WERI-Rb-1 (cell line): ENCODE results near the gene OSBPL5.

ENCODE experiments used
- DNase-seq: peaks from one replicate; pipeline ENCODE4 v3.0.0-alpha.2; 2020
- H3K27ac ChIP-seq: fragments of 250-450 bp; sonication (Bioruptor Pico); 2 replicates; pipeline ENCODE4 v1.5.1; 2020; ENCODE audit warnings: mild to moderate bottlenecking, moderate library complexity
- H3K27me3 ChIP-seq: fragments of 250-450 bp; sonication (Bioruptor Pico); 2 replicates; pipeline ENCODE4 v1.5.1; 2021; ENCODE audit warnings: mild to moderate bottlenecking, low read depth, moderate library complexity; ENCODE audit not compliant: insufficient read depth, severe bottlenecking
- H3K36me3 ChIP-seq: fragments of 250-450 bp; sonication (Bioruptor Pico); 2 replicates; pipeline ENCODE4 v1.5.1; 2020; ENCODE audit warnings: mild to moderate bottlenecking, moderate library complexity
- H3K4me3 ChIP-seq: 2 replicates; pipeline ENCODE4 v1.5.1; 2011; ENCODE audit warnings: low read depth, mild to moderate bottlenecking, control low read depth, low read length
- H3K9me3 ChIP-seq: fragments of 250-450 bp; sonication (Bioruptor Pico); 2 replicates; pipeline ENCODE4 v1.5.1; 2021; ENCODE audit warnings: mild to moderate bottlenecking, moderate library complexity; ENCODE audit not compliant: severe bottlenecking
- CTCF ChIP-seq: IDR thresholded peaks from 2 replicates; pipeline ENCODE4 v1.5.1; 2011; ENCODE audit warnings: low read depth, mild to moderate bottlenecking, control low read depth, inconsistent platforms, low read length

Gene OSBPL5

GRCh38 chr11:3095712-3096361 lies 69.3 kb downstream of the OSBPL5 start:
- Histone ChIP-seq H3K27ac (no peak overlapping the region), H3K9me3 (no peaks in the 10 kb centered on the region), H3K4me3 (no peak overlapping the region), H3K36me3 (no peaks in the 10 kb centered on the region), H3K27me3 (no peaks in the 10 kb centered on the region)
- TF ChIP-seq CTCF: no peak
- no peak for DNase-seq

- no peak for DNase-seq
- Histone ChIP-seq H3K9me3 (no peaks in the 10 kb centered on the region), H3K27me3 (no peaks in the 10 kb centered on the region), H3K36me3 (no peaks in the 10 kb centered on the region), H3K4me3 (no peak overlapping the region), H3K27ac (no peak overlapping the region)
- TF ChIP-seq CTCF: no peak
Measured at GRCh38 chr11:3094223-3094824, 70.8 kb downstream of the OSBPL5 start.

- Histone ChIP-seq H3K27me3 (no peaks in the 10 kb centered on the region), H3K9me3 (no peaks in the 10 kb centered on the region), H3K27ac (no peak overlapping the region; the same call in 1 of the 2 replicates), H3K36me3 (no peaks in the 10 kb centered on the region), H3K4me3 (no peak overlapping the region)
- peak; percentile 82 for DNase-seq
- TF ChIP-seq CTCF: 0 out of 2 replicates have a peak, but pooled peaks have one; percentile 3
Measured at GRCh38 chr11:3093281-3094191, 71.6 kb downstream of the OSBPL5 start.

GRCh38 chr11:3092603-3093141 lies 72.4 kb downstream of the OSBPL5 start:
- no peaks in the 10 kb centered on the region for H3K36me3 ChIP-seq

More at GRCh38 chr11:3092603-3093141, 72.4 kb downstream of the OSBPL5 start:
- no peaks in the 10 kb centered on the region for H3K27me3 ChIP-seq
- TF ChIP-seq CTCF: no peak
- H3K9me3 ChIP-seq: no peaks in the 10 kb centered on the region
- no peak overlapping the region for H3K4me3 ChIP-seq
- no peak overlapping the region for H3K27ac ChIP-seq
- DNase-seq: no peak
